ENCODE measurements around the gene FMOD.

Gene FMOD

DNA sequence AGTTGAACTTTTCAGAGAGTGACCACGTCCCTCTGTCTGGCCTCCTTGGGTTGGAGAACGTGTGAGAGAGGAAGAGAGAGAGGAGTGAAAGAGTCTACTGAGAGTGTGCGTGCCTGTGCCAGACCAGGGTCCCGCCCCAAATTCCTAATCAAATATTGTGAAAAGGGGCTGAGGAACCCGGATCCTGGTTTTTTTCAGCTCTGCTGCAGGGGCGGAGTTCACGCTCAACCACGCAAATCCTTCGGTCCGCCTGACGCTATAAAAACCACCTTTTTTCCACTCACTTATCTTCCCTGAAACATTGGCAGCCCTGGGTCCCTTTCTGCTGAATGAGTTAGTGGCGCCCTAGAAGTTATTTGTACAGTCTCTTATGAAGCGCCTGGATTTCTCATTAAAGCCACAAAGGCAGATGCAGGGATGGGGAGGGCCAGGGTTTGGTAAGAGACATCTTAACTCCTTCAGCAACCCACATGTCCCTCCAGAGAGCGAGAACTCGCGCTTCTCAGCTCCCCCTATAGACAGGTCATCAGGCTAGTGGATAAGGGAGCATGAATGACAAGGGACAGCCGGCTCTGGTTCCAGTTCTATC lies at the start of gene FMOD:
FMOD (minus strand) TSS at position 86 of the 589 bp plus-strand sequence. CDS start 2,852 bp downstream, outside the sequence.
- no peak within 1 kb of the TSS for H3K4me3 ChIP-seq (ENCODE audit: low read depth, low read length)
- DNase-seq (ENCODE audit: low read depth), result no peak
- TF ChIP-seq, protein P1, sequence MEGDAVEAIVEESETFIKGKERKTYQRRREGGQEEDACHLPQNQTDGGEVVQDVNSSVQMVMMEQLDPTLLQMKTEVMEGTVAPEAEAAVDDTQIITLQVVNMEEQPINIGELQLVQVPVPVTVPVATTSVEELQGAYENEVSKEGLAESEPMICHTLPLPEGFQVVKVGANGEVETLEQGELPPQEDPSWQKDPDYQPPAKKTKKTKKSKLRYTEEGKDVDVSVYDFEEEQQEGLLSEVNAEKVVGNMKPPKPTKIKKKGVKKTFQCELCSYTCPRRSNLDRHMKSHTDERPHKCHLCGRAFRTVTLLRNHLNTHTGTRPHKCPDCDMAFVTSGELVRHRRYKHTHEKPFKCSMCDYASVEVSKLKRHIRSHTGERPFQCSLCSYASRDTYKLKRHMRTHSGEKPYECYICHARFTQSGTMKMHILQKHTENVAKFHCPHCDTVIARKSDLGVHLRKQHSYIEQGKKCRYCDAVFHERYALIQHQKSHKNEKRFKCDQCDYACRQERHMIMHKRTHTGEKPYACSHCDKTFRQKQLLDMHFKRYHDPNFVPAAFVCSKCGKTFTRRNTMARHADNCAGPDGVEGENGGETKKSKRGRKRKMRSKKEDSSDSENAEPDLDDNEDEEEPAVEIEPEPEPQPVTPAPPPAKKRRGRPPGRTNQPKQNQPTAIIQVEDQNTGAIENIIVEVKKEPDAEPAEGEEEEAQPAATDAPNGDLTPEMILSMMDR (IDR thresholded peaks at IDR 0.05; ENCODE audit: control insufficient read depth, extremely low read depth, insufficient read depth), result no peak

DNA sequence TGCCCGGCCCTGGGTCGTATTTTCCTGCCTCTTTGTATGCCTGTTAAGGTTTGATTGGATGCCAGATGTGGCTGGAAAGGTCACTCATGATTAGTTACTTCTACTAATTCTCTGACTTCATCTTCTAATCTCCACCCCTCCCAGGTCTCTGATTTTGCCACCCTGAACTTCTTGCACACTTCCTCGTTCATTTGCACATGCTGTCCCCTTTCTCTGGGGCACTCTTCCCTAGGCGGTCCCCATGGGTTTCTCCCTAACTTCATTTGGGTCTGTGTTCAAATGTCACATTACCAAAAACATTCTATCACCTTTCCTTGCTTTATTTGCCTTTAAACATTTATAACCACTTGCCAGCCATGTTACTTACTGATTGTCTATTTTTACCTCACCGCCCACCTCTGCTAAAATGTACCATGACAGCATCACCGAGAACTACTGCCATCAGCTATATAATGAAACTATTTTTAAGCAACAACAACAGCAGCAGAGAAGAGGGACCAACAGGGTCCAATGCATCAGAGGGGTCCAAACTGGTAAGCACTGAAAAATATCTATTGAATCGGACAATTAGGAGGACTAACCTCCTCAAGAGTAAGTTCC lies 45.8 kb upstream of the FMOD start:
- no peak for DNase-seq (ENCODE audit: low read depth)
- TF ChIP-seq, protein P1 (IDR thresholded peaks at IDR 0.05; ENCODE audit: control insufficient read depth, extremely low read depth, insufficient read depth), result no peak
- H3K4me3 ChIP-seq (ENCODE audit: low read depth, low read length), result no peak overlapping the region

DNA sequence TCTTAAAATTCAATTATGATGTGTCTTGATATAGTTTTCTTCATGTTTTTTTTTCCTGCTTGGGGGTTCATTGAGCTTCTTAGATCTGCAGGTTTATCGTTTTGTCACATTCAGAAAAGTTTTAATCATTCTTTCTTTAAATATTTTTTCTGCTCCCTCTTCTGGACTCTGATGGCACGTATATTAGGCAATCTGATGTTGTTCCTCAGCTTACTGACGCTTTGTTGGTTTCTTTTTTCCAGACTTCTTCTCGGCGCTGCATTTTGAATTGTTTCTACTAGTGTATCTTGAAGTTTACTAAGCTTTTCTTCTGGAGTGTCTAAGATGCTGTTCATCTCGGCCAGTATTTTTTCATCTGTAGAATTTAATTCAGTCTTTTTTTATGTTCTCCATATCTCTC lies 44.8 kb upstream of the FMOD start:
- no peak overlapping the region for H3K4me3 ChIP-seq (ENCODE audit: low read depth, low read length)
- TF ChIP-seq, protein P1 (IDR thresholded peaks at IDR 0.05; ENCODE audit: control insufficient read depth, extremely low read depth, insufficient read depth), result no peak
- DNase-seq (ENCODE audit: low read depth), result no peak

DNA sequence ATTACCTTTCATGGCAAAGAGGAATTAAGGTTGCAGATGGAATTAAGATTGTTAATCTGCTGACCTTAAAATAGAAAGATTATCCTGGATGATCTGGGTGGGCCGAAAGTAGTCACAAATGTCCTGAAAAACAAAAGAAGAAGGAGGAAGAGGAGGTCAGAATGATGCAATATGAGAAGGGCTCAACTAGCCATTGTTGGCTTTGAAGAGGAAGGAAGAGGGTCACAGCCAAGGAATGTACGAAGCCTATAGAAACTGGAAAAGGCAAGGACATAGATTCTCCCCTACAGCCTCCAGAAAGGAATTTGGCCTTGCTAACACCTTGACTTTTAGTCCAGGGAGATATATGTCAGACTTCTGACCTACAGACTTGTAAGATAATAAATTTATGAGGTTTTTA lies 39.4 kb upstream of the FMOD start:
- TF ChIP-seq, protein P1 (IDR thresholded peaks at IDR 0.05; ENCODE audit: control insufficient read depth, extremely low read depth, insufficient read depth), result no peak
- no peak for DNase-seq (ENCODE audit: low read depth)
- H3K4me3 ChIP-seq (ENCODE audit: low read depth, low read length), result no peak overlapping the region

DNA sequence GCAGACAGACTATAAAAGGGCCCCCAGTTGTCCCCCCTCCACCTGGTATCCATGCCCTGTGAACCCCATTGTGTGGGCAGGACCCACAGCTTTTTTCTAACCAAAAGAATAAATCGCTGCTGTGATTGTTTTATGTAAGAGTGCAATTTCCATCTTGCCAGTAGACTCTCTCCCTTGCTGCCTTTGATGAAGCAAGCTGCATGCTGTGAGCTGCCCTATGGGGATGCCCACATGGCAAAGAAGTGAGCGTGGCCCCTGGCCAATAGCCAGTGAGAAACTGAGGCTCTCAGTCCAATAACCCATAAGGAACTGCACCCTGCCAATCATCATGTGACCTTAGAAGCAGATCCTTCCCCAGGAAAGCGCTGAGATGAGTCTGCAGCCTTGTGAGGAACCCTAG lies 37.8 kb upstream of the FMOD start:
- TF ChIP-seq, protein P1 (IDR thresholded peaks at IDR 0.05; ENCODE audit: control insufficient read depth, extremely low read depth, insufficient read depth), result no peak
- no peak for DNase-seq (ENCODE audit: low read depth)
- H3K4me3 ChIP-seq (ENCODE audit: low read depth, low read length), result no peak overlapping the region

DNA sequence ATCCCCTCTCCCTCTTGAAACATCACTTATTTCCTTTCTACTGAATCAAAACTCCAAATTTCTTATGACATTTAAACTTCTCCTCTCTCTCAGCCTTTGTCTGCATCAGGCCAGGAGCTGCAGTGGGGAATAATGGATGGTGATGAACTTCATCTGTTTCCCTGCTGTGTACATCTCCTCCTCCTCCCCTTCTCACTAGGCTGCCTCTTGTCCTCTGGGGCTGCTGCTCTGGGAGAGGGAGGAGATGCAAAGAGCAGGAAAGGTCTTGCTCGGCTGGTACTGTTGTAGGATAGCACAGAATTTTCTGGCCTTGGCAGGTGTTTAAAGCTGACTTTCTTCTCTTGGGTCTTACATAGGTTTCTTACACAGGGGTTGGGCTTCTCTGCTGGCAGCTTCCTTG lies 31.1 kb upstream of the FMOD start:
- DNase-seq (ENCODE audit: low read depth), result no peak
- no peak overlapping the region for H3K4me3 ChIP-seq (ENCODE audit: low read depth, low read length)

More for the DNA sequence above, 31.1 kb upstream of the FMOD start:
- TF ChIP-seq, protein P1 (IDR thresholded peaks at IDR 0.05; ENCODE audit: control insufficient read depth, extremely low read depth, insufficient read depth), result no peak
